Stomach (tissue), 4 donors: Measurements from ENCODE around the gene RFX4.

Experiments
- POLR2AphosphoS5 ChIP-seq, 3 donors: sonication (generic); formaldehyde crosslinking; IDR thresholded peaks; one replicate each; pipeline ENCODE4 v1.6.1; 2016; ENCODE audit warnings: antibody characterized with exemption in 3 of 3
- TF ChIP-seq, protein P1 (sequence below), 7 experiments: fragments of 450-650 bp in 4 of 7; fragments of 200-600 bp in 3 of 7; sonication (generic) in 3 of 7; IDR thresholded peaks; one replicate each; pipeline ENCODE4 v1.5.1; 2016 to 2019; ENCODE audit warnings: antibody characterized with exemption in 7 of 7, control low read depth in 2 of 7, mild to moderate bottlenecking in 1 of 7

DNA sequence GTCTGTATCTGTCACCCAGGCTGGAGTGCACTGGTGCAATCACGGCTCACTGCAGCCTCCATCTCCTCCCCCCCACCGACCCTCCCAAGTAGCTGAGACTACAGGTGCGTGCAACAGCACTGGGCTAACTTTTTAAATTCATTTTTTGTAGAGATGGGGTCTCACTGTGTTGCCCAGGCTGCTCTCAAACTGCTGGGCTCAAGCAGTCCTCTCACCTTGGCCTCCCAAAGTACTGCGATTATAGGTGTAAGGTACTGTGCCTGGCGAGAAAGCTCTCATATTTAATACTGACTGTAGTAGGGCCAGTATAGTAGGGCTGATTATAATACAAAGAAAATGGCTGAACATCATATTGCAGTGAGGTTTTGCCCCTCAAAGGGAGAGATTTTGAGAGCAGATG is 194.1 kb downstream of the RFX4 start:
- TF ChIP-seq POLR2AphosphoS5 (IDR thresholded peaks at IDR 0.05): no peak
- TF ChIP-seq, protein P1, sequence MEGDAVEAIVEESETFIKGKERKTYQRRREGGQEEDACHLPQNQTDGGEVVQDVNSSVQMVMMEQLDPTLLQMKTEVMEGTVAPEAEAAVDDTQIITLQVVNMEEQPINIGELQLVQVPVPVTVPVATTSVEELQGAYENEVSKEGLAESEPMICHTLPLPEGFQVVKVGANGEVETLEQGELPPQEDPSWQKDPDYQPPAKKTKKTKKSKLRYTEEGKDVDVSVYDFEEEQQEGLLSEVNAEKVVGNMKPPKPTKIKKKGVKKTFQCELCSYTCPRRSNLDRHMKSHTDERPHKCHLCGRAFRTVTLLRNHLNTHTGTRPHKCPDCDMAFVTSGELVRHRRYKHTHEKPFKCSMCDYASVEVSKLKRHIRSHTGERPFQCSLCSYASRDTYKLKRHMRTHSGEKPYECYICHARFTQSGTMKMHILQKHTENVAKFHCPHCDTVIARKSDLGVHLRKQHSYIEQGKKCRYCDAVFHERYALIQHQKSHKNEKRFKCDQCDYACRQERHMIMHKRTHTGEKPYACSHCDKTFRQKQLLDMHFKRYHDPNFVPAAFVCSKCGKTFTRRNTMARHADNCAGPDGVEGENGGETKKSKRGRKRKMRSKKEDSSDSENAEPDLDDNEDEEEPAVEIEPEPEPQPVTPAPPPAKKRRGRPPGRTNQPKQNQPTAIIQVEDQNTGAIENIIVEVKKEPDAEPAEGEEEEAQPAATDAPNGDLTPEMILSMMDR (IDR thresholded peaks at IDR 0.05): no peak
